Hepatocyte (in vitro differentiated cells): ENCODE measurements around the gene SPON1. TPM values are rescaled to one million over a fixed set of nuclear protein-coding genes. Genes with fewer than 3 reads are reported as not detected.

Experiments
- DNase-seq: peaks from one replicate; pipeline ENCODE4 v3.0.0-alpha.2; 2016; ENCODE audit warnings: low spot score
- H2AFZ ChIP-seq: fragments of 200-600 bp; sonication (generic); 2 replicates; pipeline ENCODE4 v1.6.0; 2016; ENCODE audit warnings: antibody characterized with exemption, mild to moderate bottlenecking
- H3K27ac ChIP-seq: fragments of 200-600 bp; sonication (generic); 2 replicates; pipeline ENCODE4 v1.5.1; 2016; ENCODE audit warnings: mild to moderate bottlenecking
- H3K27me3 ChIP-seq: fragments of 200-600 bp; sonication (generic); 2 replicates; pipeline ENCODE4 v1.6.1; 2016
- H3K36me3 ChIP-seq: fragments of 200-600 bp; sonication (generic); replicated peaks from 2 replicates; pipeline ENCODE4 v1.5.1; 2016; ENCODE audit warnings: low read depth; ENCODE audit not compliant: insufficient read depth
- H3K4me1 ChIP-seq: fragments of 200-600 bp; sonication (generic); 2 replicates; pipeline ENCODE4 v1.5.1; 2016; ENCODE audit warnings: mild to moderate bottlenecking, moderate library complexity; ENCODE audit not compliant: insufficient read depth
- H3K4me2 ChIP-seq: fragments of 200-600 bp; sonication (generic); 2 replicates; pipeline ENCODE4 v1.6.0; 2016
- H3K4me3 ChIP-seq: fragments of 200-600 bp; sonication (generic); 2 replicates; pipeline ENCODE4 v1.5.1; 2016; ENCODE audit warnings: mild to moderate bottlenecking
- H3K79me2 ChIP-seq: fragments of 200-600 bp; sonication (generic); 2 replicates; pipeline ENCODE4 v1.6.0; 2017; ENCODE audit warnings: mild to moderate bottlenecking
- H3K9me2 ChIP-seq: fragments of 200-600 bp; sonication (generic); replicated peaks from 2 replicates; pipeline ENCODE4 v1.6.0; 2017; ENCODE audit warnings: mild to moderate bottlenecking; ENCODE audit not compliant: insufficient read depth
- H3K9me3 ChIP-seq: fragments of 200-600 bp; sonication (generic); 2 replicates; pipeline ENCODE4 v1.5.1; 2016; ENCODE audit warnings: low read depth, mild to moderate bottlenecking
- H4K20me1 ChIP-seq: fragments of 200-600 bp; sonication (generic); 2 replicates; pipeline ENCODE4 v1.6.0; 2016; ENCODE audit warnings: mild to moderate bottlenecking; ENCODE audit not compliant: insufficient read depth, poor library complexity, severe bottlenecking
- EZH2 ChIP-seq: fragments of 200-600 bp; sonication (generic); IDR thresholded peaks from 2 replicates; pipeline ENCODE4 v1.6.1; 2016; ENCODE audit warnings: antibody characterized with exemption, mild to moderate bottlenecking, borderline replicate concordance
- EZH2phosphoT487 ChIP-seq: fragments of 200-600 bp; sonication (generic); IDR thresholded peaks from one replicate; pipeline ENCODE4 v1.6.1; 2018; ENCODE audit warnings: antibody characterized with exemption, mild to moderate bottlenecking, low read depth, moderate library complexity; ENCODE audit not compliant: unreplicated experiment, severe bottlenecking
- WGBS: methylation state at CpG from one replicate; pipeline ENCODE4 v1.1.6; 2016; ENCODE audit warnings: low lambda C conversion rate; ENCODE audit errors: missing lambda C conversion rate; 5-methylcytosine and 5-hydroxymethylcytosine counted together
- polyA plus RNA-seq: library from polyadenylated mRNA; unstranded; fragments of >200 nt; fragmentation: Nextera tagmentation; extraction: Ambion mirVana; gene quantifications from 2 replicates; pipeline ENCODE4 v1.2.1, GENCODE V29; 2016
- total RNA-seq: library from RNA; depleted of rRNA; stranded (reverse); fragments of >200 nt; gene quantifications from 2 replicates; pipeline ENCODE4 v1.2.3, GENCODE V29; 2014
- TF ChIP-seq, protein P1 (sequence below): fragments of 200-600 bp; sonication (generic); IDR thresholded peaks from 2 replicates; pipeline ENCODE4 v1.5.1; 2016; ENCODE audit warnings: antibody characterized with exemption, mild to moderate bottlenecking; ENCODE audit not compliant: poor library complexity

Gene SPON1
- total and polyA plus RNA-seq, 2 experiments from 2014 or later: 47.8 to 73.1 TPM

DNA sequence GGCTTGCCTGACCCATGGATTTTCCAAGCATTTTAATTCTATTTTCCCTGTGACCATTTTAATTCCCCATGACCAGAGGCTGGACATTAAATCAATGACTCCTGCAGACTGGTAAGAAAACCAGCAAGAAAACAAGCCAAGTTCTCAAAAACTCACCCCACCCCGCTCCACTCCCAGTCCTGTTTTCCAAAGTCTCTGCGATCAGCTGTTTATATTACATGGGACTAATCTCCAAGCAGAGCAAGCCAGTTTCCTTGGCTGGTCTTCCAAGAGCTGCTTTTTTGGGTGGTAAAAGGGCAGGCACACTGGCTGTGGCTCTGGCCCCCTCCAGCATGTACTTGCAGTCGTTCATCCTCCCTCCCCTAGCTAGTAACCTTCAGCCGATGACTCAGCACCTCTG lies 298.5 kb downstream of the SPON1 start:
- H3K9me2 ChIP-seq: no peaks in the 10 kb centered on the region
- peaks cover 21% of the 10 kb centered on the region for H3K4me1 ChIP-seq
- no peaks in the 10 kb centered on the region for H3K79me2 ChIP-seq
- H3K4me2 ChIP-seq: no peak overlapping the region
- TF ChIP-seq EZH2 (no peak), EZH2phosphoT487 (no peak)
- TF ChIP-seq, protein P1, sequence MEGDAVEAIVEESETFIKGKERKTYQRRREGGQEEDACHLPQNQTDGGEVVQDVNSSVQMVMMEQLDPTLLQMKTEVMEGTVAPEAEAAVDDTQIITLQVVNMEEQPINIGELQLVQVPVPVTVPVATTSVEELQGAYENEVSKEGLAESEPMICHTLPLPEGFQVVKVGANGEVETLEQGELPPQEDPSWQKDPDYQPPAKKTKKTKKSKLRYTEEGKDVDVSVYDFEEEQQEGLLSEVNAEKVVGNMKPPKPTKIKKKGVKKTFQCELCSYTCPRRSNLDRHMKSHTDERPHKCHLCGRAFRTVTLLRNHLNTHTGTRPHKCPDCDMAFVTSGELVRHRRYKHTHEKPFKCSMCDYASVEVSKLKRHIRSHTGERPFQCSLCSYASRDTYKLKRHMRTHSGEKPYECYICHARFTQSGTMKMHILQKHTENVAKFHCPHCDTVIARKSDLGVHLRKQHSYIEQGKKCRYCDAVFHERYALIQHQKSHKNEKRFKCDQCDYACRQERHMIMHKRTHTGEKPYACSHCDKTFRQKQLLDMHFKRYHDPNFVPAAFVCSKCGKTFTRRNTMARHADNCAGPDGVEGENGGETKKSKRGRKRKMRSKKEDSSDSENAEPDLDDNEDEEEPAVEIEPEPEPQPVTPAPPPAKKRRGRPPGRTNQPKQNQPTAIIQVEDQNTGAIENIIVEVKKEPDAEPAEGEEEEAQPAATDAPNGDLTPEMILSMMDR: no peak
- no peak overlapping the region for H3K27ac ChIP-seq
- H2AFZ ChIP-seq: no peak overlapping the region
- H3K27me3 ChIP-seq: no peaks in the 10 kb centered on the region
- H3K9me3 ChIP-seq: no peaks in the 10 kb centered on the region
- no peaks in the 10 kb centered on the region for H3K36me3 ChIP-seq
- H3K4me3 ChIP-seq: no peak overlapping the region
- no peak for DNase-seq
- 80% methylated on average over 4 of the region's 4 CpGs for WGBS
- H4K20me1 ChIP-seq: no peaks in the 10 kb centered on the region

DNA sequence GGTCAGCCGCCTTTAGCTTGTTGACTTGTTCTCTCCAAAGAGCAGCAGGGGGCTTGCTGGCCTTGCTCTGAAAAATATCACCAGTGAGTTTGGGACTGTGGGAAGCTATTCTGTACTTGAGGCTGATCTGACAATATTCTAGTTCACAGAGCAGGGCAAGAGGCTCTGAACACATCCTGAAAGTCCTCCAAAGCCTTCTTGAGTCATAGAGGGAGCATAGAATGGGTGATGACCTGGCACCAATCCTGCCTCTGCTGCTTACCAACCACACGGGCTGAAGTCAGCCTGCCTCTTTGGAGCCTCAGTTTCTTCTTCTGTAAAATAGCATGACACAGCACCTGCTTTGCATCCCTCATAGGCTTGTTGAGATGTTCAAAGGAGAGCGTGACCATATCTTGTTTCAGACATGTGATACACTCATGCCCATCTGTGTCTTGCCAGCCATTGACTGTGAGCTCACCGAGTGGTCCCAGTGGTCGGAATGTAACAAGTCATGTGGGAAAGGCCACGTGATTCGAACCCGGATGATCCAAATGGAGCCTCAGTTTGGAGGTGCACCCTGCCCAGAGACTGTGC lies 299.8 kb downstream of the SPON1 start:
- no peaks in the 10 kb centered on the region for H3K36me3 ChIP-seq
- H3K9me2 ChIP-seq: no peaks in the 10 kb centered on the region
- no peak overlapping the region for H2AFZ ChIP-seq
- TF ChIP-seq, protein P1: no peak
- TF ChIP-seq EZH2: no peak
- TF ChIP-seq EZH2phosphoT487: no peak
- H3K4me3 ChIP-seq: no peak overlapping the region
- WGBS: 93% methylated on average over 8 of the region's 8 CpGs
- no peaks in the 10 kb centered on the region for H3K9me3 ChIP-seq
- no peaks in the 10 kb centered on the region for H3K79me2 ChIP-seq
- H3K4me2 ChIP-seq: no peak overlapping the region
- H4K20me1 ChIP-seq: no peaks in the 10 kb centered on the region
- DNase-seq: no peak
- no peak overlapping the region for H3K27ac ChIP-seq
- peaks cover 17% of the 10 kb centered on the region for H3K4me1 ChIP-seq
- no peaks in the 10 kb centered on the region for H3K27me3 ChIP-seq

DNA sequence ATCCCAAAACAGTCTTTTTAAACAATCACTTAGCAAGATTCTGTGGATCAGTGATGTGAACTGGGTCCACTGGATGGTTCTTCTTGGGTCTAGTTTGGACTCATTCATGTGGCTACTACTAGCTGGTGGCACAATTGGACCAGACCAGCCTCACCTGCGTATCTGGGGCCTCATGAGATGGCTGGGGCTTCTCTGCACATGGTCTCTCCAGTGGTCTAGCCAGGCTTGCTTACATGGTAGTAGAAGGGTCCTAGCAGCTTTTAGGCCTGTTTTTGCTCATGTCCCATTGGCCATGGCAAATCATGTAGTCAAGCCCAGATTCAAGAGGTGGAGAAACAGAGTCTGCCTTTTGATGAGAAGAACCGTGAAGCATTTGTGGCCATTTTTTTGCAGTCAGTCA lies 302.4 kb downstream of the SPON1 start:
- H4K20me1 ChIP-seq: no peaks in the 10 kb centered on the region
- H3K27me3 ChIP-seq: no peaks in the 10 kb centered on the region
- no peak overlapping the region for H3K4me3 ChIP-seq
- H2AFZ ChIP-seq: no peak overlapping the region
- H3K9me3 ChIP-seq: no peaks in the 10 kb centered on the region
- WGBS: 100% methylated on average over 2 of the region's 2 CpGs
- TF ChIP-seq, protein P1: no peak
- TF ChIP-seq EZH2 (no peak), EZH2phosphoT487 (no peak)
- no peaks in the 10 kb centered on the region for H3K79me2 ChIP-seq
- peaks cover under 1% of the 10 kb centered on the region for H3K4me1 ChIP-seq
- H3K9me2 ChIP-seq: no peaks in the 10 kb centered on the region
- H3K4me2 ChIP-seq: no peak overlapping the region
- no peak for DNase-seq
- no peaks in the 10 kb centered on the region for H3K36me3 ChIP-seq
- H3K27ac ChIP-seq: no peak overlapping the region

DNA sequence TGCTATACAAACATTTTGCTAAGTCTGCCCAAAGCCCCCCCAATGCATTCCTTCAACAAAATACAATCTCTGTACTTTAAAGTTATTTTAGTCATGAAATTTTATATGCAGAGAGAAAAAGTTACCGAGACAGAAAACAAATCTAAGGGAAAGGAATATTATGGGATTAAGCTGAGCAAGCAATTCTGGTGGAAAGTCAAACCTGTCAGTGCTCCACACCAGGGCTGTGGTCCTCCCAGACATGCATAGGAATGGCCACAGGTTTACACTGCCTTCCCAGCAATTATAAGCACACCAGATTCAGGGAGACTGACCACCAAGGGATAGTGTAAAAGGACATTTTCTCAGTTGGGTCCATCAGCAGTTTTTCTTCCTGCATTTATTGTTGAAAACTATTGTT lies 304.1 kb downstream of the SPON1 start:
- WGBS: 94% methylated on average over 1 of the region's 1 CpG
- no peak overlapping the region for H3K4me2 ChIP-seq
- no peak overlapping the region for H2AFZ ChIP-seq
- H3K79me2 ChIP-seq: no peaks in the 10 kb centered on the region
- no peaks in the 10 kb centered on the region for H3K9me2 ChIP-seq
- no peaks in the 10 kb centered on the region for H3K36me3 ChIP-seq
- TF ChIP-seq, protein P1: no peak
- no peak for TF ChIP-seq EZH2phosphoT487
- no peak for TF ChIP-seq EZH2
- H4K20me1 ChIP-seq: no peaks in the 10 kb centered on the region
- H3K27me3 ChIP-seq: no peaks in the 10 kb centered on the region
- H3K4me3 ChIP-seq: no peak overlapping the region
- H3K27ac ChIP-seq: no peak overlapping the region
- no peak for DNase-seq
- H3K4me1 ChIP-seq: no peaks in the 10 kb centered on the region
- no peaks in the 10 kb centered on the region for H3K9me3 ChIP-seq
